CD4-positive, alpha-beta T cell treated with Interleukin-4 for 1 hour (primary cell): ENCODE data around the gene SLTM.
"Not testable (repeated sequence)": the region's sequence is repeated elsewhere in the genome, so short reads cannot be mapped to it uniquely, and the experiment has no call there.

Experiments
- DNase-seq, 2 donors: peaks; one replicate each; pipeline ENCODE4 v3.0.0-alpha.2; 2020 to 2022

Gene SLTM

GRCh38 chr15:58873267-58873666 is 60.2 kb downstream of the SLTM start:
- no peak for DNase-seq

DNA sequence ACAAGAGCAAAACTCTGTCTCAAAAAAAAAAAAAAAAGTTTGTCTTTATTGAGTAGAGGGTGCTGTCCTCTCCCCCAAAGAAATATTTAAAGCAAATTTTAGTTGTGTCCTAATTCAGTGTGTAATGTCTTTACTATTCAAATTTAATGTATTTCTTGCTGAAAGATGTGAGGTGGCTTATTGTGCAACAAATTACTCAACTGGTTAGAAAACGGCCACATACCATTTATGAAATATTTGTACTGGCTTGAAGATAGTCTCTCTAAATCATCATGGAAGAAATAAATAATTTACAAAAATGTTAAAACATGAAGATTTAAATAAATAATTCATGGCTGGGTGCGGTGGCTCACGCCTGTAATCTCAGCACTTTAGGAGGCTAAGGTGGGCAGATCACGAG is 63.0 kb downstream of the SLTM start:
- DNase-seq, result no peak

- no peak for DNase-seq
Observed at GRCh38 chr15:58867926-58868325, 65.6 kb downstream of the SLTM start.

DNA sequence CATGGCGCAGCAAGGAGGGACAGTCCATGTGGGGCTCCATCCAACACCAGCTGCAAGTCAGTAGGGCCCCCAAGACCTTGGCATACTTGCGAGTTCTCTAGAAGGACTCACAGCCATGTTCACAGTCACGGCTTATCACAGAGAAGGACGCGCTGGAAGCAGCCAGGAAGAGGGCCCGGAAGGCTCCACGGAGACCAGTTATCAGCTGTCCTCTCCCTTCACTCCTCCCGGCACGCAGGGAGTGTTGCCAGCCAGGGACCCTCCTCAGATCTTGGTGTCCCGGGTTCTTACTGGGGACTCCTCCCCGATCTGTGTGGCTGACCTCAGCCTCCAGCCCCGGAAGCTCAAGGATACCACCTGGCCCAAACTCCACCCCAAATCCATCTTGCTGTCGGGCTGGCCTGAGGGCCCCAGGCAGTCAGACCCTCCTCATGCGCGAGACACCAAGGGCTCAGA is 68.0 kb downstream of the SLTM start:
- no peak for DNase-seq

- peak in 1 of 2 donors; percentile 1 for DNase-seq
Observed at GRCh38 chr15:58864602-58865424, 68.7 kb downstream of the SLTM start.

GRCh38 chr15:58862326-58862725 is 71.2 kb downstream of the SLTM start:
- no peak for DNase-seq

DNA sequence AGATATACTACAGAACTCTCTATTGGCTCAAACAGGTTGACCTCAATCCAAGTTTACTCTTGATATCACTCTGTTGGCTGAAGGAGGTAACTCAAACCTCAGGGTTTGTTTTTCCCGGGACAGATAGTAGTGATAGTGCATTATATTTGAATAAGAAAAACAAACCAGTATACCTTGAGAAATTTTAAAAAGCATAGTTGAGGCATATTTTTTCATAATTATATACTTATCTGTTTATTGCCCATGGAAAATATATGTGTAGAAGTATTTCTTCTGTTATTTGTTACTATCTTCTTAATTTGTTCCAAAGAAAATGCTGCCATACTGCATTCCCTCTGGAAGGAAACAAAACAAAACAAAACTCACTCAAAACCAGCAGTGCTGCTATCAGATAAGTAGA is 76.9 kb downstream of the SLTM start:
- not testable (repeated sequence) for DNase-seq

- DNase-seq, result no peak
Observed at GRCh38 chr15:58856086-58856485, 77.4 kb downstream of the SLTM start.

GRCh38 chr15:58854593-58854992 is 78.9 kb downstream of the SLTM start:
- no peak for DNase-seq

DNA sequence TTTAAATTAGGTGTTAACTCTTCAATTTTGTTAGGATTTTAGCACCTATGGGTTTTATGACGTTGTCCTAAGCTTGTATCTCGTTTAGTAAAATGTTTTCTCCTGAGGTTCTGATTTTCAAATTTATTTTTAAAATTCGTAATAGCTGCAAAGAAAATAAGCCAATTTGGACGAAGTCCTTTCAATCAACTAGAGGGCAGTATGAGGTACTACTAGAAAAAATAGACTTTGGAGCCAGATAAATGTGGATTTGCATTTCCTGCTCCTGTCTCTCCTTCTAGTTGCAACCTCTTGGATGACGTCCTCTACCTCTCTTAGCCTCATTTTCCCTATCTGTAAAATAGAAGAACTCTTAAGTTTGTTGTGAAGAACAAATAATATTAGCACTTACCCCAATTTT is 81.1 kb downstream of the SLTM start:
- no peak for DNase-seq

- not testable (repeated sequence) for DNase-seq
Observed at GRCh38 chr15:58851205-58851604, 82.3 kb downstream of the SLTM start.

- DNase-seq, result no peak
Observed at GRCh38 chr15:58842713-58843396, 90.6 kb downstream of the SLTM start.

DNA sequence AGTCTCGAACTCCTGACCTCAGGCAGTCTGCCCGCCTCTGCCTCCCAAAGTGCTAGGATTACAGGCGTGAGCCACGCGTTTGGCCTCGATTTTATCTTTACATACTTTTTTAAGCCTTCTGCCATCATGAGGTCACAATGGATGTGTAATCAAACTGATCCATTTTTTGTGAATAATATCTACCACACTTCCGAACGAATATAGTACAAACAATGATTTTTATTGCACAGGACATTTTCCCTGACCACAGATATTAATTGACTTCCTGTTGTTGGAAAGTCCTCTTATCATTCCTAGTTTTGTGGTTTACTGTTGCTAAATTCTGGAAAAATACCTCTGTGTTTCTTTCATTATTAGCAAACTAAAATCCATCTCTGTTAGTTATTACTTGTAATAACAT is 93.4 kb downstream of the SLTM start:
- no peak for DNase-seq

DNA sequence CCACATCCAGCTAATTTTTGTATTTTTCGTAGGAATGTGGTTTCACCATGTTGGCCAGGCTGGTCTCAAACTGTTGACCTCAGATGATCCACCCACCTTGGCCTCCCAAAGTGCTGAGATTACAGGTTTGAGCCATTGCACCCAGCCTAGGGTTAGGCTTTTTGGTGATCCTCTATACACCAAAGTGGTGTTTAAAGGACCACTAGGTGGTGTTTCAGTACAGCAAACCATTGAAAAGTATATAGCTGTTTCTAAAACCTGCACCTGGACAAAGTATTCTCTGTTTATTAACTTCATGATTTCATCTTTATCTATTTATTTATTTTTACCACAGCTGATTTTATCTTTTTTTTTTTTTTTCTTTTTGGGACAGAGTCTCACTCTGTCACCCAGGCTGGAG is 94.0 kb downstream of the SLTM start:
- DNase-seq, result peak in 1 of 2 donors; percentile 4

- not testable (repeated sequence) for DNase-seq
Observed at GRCh38 chr15:58833681-58834426, 99.6 kb downstream of the SLTM start.

DNA sequence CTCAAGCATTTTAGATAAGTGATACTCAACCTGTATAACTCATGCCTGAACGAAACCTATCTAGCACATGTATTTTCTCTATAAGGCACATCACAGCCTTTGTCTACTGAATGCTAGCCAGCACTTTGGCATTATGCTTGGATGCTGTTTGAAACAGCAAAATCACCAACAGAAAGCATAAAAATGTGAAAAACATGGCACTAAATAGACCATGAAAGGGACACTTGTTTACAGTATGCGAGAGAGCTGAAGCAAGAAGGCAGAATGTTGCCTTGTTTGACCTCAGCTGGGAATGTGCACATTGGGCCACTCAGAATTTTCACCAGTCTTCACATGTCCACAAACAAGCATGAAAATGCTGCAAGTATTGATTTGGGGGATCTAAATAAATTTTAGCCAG is 102.9 kb downstream of the SLTM start:
- no peak for DNase-seq
